ENCODE results near the gene CCR7. TPM values are rescaled to one million over a fixed set of nuclear protein-coding genes. Genes with fewer than 3 reads are reported as not detected.

The CCR7 gene
- total RNA-seq, 2 donors from 2014 or later: 0.53 TPM; not detected in 1

DNA sequence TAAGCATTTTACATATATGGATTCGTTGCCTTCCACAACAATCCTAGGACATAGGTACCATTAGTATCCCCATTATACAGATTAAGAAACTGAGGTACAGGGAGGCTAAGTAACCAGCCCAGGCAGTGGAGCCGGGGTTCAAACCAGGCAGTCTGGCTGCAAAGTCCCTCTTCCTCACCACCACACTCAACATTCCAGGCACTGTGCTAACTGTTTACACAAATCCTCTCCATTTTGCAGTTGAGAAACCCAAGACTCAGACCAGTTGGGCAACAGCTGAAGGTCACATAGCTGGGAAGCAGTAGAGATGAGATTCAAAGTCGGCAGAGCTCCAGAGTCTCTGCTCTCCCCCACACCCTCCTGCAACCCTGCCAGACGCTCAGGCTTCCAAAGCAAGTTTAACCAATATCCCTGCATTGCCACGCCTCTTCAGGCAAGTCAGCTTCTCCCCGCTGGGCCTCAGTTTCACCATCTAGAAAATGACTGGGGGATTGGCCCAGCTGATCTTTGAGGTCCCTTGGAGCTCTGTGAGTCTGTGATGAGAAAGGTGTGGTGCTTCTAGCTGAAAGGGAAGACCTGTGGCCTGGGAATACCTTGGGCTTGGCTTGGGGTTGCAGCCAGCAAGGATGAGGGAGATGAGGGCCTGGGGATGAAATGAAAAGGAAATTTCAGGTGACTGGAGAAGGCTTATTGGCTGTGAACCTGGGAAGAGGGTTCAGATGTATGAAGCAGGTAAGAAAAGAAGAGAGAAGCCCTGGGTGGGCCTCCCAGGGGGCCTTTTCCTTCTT is 14.0 kb downstream of the CCR7 start:
- DNase-seq: peak; percentile 36
- WGBS, 2 experiments (ENCODE audit: insufficient coverage in 1 of 2, insufficient read length in 1 of 2): 87 to 92% methylated on average over 2 to 6 of the region's 6 CpGs
- H3K27ac ChIP-seq (ENCODE audit: low read depth, low read length): no peak overlapping the region

DNA sequence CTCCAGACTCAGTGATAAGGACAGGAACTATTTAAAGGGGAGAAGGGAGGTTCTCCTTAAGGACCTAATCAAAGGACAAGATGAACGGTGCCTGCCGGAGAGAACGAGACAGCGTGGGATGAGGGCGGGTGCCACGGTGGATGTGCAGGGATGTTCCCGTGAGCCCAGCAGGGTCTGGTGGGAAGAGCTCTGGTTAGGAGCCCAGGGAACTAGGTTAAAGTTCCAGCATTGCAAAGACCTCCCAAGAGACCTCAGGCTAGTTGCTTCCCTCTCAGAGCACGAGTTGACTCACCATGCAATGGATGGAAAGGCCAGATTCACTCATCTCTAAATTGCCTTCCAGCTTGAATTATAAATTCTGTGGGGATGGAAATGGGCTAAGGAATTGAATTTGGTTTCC is 14.7 kb downstream of the CCR7 start:
- H3K4me3 ChIP-seq (ENCODE audit: low read length): no peak overlapping the region
- no peak overlapping the region for H3K27ac Mint-ChIP-seq
- H3K27me3 ChIP-seq (ENCODE audit: control insufficient read depth, insufficient read depth, low read length, poor library complexity, severe bottlenecking): no peaks in the 10 kb centered on the region
- no peaks in the 10 kb centered on the region for H3K36me3 ChIP-seq (ENCODE audit: control insufficient read depth, insufficient read depth, low read length)
- H3K4me1 ChIP-seq (ENCODE audit: control insufficient read depth, insufficient read depth, low read length): no peaks in the 10 kb centered on the region
- no peak for TF ChIP-seq CTCF (conservative IDR thresholded peaks at IDR 0.05)
- H3K36me3 Mint-ChIP-seq (ENCODE audit: low read depth): no peaks in the 10 kb centered on the region
- no peak overlapping the region for H3K27ac ChIP-seq (ENCODE audit: low read depth, low read length)
- H3K9me3 Mint-ChIP-seq: no peaks in the 10 kb centered on the region
- peaks cover 19% of the 10 kb centered on the region for H3K4me1 Mint-ChIP-seq
- no peaks in the 10 kb centered on the region for H3K9me3 ChIP-seq (ENCODE audit: control insufficient read depth, low read length)
- no peak overlapping the region for H3K4me3 Mint-ChIP-seq
- peak; percentile 41 for DNase-seq
- peaks cover 4% of the 10 kb centered on the region for H3K27me3 Mint-ChIP-seq (ENCODE audit: insufficient read depth)
- H3K9ac ChIP-seq (ENCODE audit: extremely low read depth, low read length, poor library complexity, severe bottlenecking): no peak overlapping the region
- WGBS, 2 experiments (ENCODE audit: insufficient coverage in 1 of 2, insufficient read length in 1 of 2): 89 to 100% methylated on average over 8 of the region's 8 CpGs

More for the DNA sequence above, 14.0 kb downstream of the CCR7 start:
- H3K9ac ChIP-seq (ENCODE audit: extremely low read depth, low read length, poor library complexity, severe bottlenecking): no peak overlapping the region
- Mint-ChIP-seq H3K4me3 (no peak overlapping the region), H3K36me3 (ENCODE audit: low read depth) (no peaks in the 10 kb centered on the region), H3K27me3 (ENCODE audit: insufficient read depth) (peaks cover 4% of the 10 kb centered on the region), H3K27ac (no peak overlapping the region), H3K9me3 (no peaks in the 10 kb centered on the region), H3K4me1 (peaks cover 19% of the 10 kb centered on the region)
- H3K27me3 ChIP-seq (ENCODE audit: control insufficient read depth, insufficient read depth, low read length, poor library complexity, severe bottlenecking): no peaks in the 10 kb centered on the region
- no peak overlapping the region for H3K4me3 ChIP-seq (ENCODE audit: low read length)
- no peaks in the 10 kb centered on the region for H3K4me1 ChIP-seq (ENCODE audit: control insufficient read depth, insufficient read depth, low read length)
- no peaks in the 10 kb centered on the region for H3K9me3 ChIP-seq (ENCODE audit: control insufficient read depth, low read length)
- TF ChIP-seq CTCF (conservative IDR thresholded peaks at IDR 0.05): no peak
- no peaks in the 10 kb centered on the region for H3K36me3 ChIP-seq (ENCODE audit: control insufficient read depth, insufficient read depth, low read length)

GRCh38 chr17:40548982-40549685 is 16.1 kb downstream of the CCR7 start:
- H3K36me3 Mint-ChIP-seq (ENCODE audit: low read depth): no peaks in the 10 kb centered on the region
- no peak overlapping the region for H3K4me3 ChIP-seq (ENCODE audit: low read length)
- H3K9me3 Mint-ChIP-seq: no peaks in the 10 kb centered on the region
- H3K4me1 Mint-ChIP-seq: peaks cover 18% of the 10 kb centered on the region
- peaks cover 1% of the 10 kb centered on the region for H3K27me3 Mint-ChIP-seq (ENCODE audit: insufficient read depth)
- no peak overlapping the region for H3K4me3 Mint-ChIP-seq
- WGBS, 2 experiments (ENCODE audit: insufficient coverage in 1 of 2, insufficient read length in 1 of 2): 84 to 90% methylated on average over 7 to 9 of the region's 9 CpGs
- H3K27me3 ChIP-seq (ENCODE audit: control insufficient read depth, insufficient read depth, low read length, poor library complexity, severe bottlenecking): no peaks in the 10 kb centered on the region
- DNase-seq: peak; percentile 51
- H3K4me1 ChIP-seq (ENCODE audit: control insufficient read depth, insufficient read depth, low read length): no peaks in the 10 kb centered on the region
- H3K36me3 ChIP-seq (ENCODE audit: control insufficient read depth, insufficient read depth, low read length): no peaks in the 10 kb centered on the region
- H3K9ac ChIP-seq (ENCODE audit: extremely low read depth, low read length, poor library complexity, severe bottlenecking): peak overlapping the region; percentile 1
- TF ChIP-seq CTCF (conservative IDR thresholded peaks at IDR 0.05): no peak
- peak overlapping the region; percentile 41 for H3K27ac Mint-ChIP-seq
- H3K9me3 ChIP-seq (ENCODE audit: control insufficient read depth, low read length): no peaks in the 10 kb centered on the region
- H3K27ac ChIP-seq (ENCODE audit: low read depth, low read length): peak overlapping the region; percentile 70

Measured in endodermal cell (in vitro differentiated cells).